VCaP (cell line): ENCODE results near the gene ARNT2.

Experiments
- H3K27ac ChIP-seq: fragments of 450-650 bp; 2 replicates; pipeline ENCODE4 v1.5.1; 2017
- CTCF ChIP-seq: fragments of 450-650 bp; conservative IDR thresholded peaks from 2 replicates; pipeline ENCODE4 v1.5.1; 2017; ENCODE audit warnings: mild to moderate bottlenecking, moderate library complexity

ARNT2 gene

GRCh38 chr15:80578871-80579270 lies 174.7 kb downstream of the ARNT2 start:
- no peak for TF ChIP-seq CTCF

GRCh38 chr15:80579611-80580010 lies 175.4 kb downstream of the ARNT2 start:
- no peak overlapping the region for H3K27ac ChIP-seq
- no peak for TF ChIP-seq CTCF

More at GRCh38 chr15:80578871-80579270, 174.7 kb downstream of the ARNT2 start:
- H3K27ac ChIP-seq: no peak overlapping the region

- H3K27ac ChIP-seq: no peak overlapping the region
- no peak for TF ChIP-seq CTCF
These were observed 175.9 kb downstream of the ARNT2 start for GRCh38 chr15:80580106-80580505.

- no peak for TF ChIP-seq CTCF
- no peak overlapping the region for H3K27ac ChIP-seq
These were observed 176.5 kb downstream of the ARNT2 start for GRCh38 chr15:80580536-80581260.

- no peak for TF ChIP-seq CTCF
- H3K27ac ChIP-seq: peak overlapping the region; percentile 91; the same call in 1 of the 2 replicates
These were observed 177.8 kb downstream of the ARNT2 start for GRCh38 chr15:80581976-80582375.

- no peak for TF ChIP-seq CTCF
- H3K27ac ChIP-seq: peak overlapping the region; percentile 91; the same call in 1 of the 2 replicates
These were observed 178.7 kb downstream of the ARNT2 start for GRCh38 chr15:80582816-80583423.

GRCh38 chr15:80584561-80584964 lies 180.4 kb downstream of the ARNT2 start:
- TF ChIP-seq CTCF: peak; percentile 41; the same call in 1 of the 2 replicates

More at GRCh38 chr15:80584561-80584964, 180.4 kb downstream of the ARNT2 start:
- H3K27ac ChIP-seq: peak overlapping the region; percentile 91
